Fibroblast of pulmonary artery (primary cell): ENCODE measurements around the gene DUOX1.

Experiments used
- DNase-seq: peaks from one replicate; pipeline ENCODE4 v3.0.0-alpha.2; 2010; ENCODE audit warnings: low read depth
- H3K4me3 ChIP-seq: replicated peaks from 2 replicates; pipeline ENCODE4 v1.5.1; 2011; ENCODE audit warnings: low read depth, mild to moderate bottlenecking, control low read depth, low read length, moderate library complexity
- TF ChIP-seq, protein P1 (sequence below): IDR thresholded peaks from 2 replicates; pipeline ENCODE4 v1.5.1; 2011; ENCODE audit warnings: mild to moderate bottlenecking, control low read depth, low read length, inconsistent platforms; ENCODE audit errors: missing control alignments

The DUOX1 gene

GRCh38 chr15:45163508-45163856 is 33.7 kb downstream of the DUOX1 start:
- TF ChIP-seq, protein P1, sequence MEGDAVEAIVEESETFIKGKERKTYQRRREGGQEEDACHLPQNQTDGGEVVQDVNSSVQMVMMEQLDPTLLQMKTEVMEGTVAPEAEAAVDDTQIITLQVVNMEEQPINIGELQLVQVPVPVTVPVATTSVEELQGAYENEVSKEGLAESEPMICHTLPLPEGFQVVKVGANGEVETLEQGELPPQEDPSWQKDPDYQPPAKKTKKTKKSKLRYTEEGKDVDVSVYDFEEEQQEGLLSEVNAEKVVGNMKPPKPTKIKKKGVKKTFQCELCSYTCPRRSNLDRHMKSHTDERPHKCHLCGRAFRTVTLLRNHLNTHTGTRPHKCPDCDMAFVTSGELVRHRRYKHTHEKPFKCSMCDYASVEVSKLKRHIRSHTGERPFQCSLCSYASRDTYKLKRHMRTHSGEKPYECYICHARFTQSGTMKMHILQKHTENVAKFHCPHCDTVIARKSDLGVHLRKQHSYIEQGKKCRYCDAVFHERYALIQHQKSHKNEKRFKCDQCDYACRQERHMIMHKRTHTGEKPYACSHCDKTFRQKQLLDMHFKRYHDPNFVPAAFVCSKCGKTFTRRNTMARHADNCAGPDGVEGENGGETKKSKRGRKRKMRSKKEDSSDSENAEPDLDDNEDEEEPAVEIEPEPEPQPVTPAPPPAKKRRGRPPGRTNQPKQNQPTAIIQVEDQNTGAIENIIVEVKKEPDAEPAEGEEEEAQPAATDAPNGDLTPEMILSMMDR, result no peak
- no peak overlapping the region for H3K4me3 ChIP-seq
- DNase-seq, result no peak

- TF ChIP-seq, protein P1, result no peak
- DNase-seq, result no peak
- no peak overlapping the region for H3K4me3 ChIP-seq
These were observed 35.1 kb downstream of the DUOX1 start for GRCh38 chr15:45164914-45165313.

- TF ChIP-seq, protein P1, result no peak
- no peak overlapping the region for H3K4me3 ChIP-seq
- no peak for DNase-seq
These were observed 35.7 kb downstream of the DUOX1 start for GRCh38 chr15:45165536-45165935.

DNA sequence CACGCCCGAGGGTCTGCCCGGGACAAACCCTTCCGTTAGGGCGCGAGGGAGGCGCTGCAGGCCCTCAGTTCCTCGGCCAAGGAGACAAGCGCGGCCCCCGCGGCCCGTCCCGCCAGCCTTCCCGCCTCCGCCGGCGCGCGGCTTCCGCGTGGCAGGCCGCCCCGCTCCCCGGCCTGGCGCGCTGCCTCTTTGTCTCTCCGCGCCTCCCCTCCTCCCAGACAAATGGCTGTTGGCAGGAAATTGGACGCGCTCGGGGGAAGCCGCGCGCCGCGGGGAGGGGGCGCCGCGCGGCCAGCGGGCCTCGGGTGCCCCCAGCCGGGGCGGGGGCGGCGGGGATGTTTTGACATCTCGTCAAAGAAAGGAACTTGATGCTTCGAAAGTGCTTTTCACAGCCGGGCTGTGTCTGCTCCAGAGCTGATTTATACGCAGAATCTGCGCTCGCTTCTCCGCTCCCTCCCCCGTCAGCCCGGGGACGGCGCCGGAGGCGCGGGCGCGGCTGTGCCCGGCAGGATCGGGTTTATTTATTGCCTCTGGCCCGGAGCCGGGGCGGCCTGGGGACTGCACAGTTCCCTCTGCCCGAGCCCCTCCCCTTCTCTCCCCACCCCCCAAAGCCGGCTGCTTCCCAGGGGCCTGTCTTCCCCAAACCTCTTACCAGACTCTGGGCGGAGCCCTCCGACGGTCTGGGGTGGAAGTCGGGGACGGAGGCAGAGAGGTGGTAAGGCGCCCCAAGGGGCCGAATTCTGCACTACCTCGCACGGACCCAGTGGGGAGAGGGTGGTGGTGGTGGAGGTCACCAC is 37.2 kb downstream of the DUOX1 start:
- H3K4me3 ChIP-seq, result peak overlapping the region; percentile 62
- TF ChIP-seq, protein P1, result peak; percentile 62
- peak; percentile 83 for DNase-seq

DNA sequence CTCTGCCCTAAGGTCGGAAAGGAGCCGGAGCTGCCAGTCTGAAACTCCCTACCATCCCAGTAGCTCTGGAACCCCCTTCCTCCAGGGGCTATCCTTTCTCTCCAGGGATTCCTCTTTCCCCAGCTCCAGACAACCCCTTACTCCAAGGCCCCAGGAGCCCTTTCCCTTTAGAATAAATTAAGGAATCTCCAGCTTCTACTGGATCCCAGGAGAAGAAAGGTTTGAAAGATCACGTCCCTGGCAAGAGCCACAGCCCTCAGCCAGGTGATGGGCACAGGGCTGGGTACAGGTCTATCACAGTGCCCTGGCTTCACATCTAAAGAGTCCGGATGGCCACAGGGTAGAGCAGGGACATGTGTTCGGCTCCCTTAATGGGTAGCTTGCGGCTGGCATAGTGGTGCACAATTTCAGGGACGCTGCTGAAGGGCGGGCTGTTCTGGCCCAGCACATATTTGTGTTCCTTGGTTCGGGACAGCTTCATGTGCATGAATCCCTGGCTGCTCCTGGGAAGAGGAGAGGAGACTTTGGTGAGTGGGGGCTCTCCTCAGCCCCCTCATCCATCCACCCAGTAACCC is 37.9 kb downstream of the DUOX1 start:
- TF ChIP-seq, protein P1, result no peak
- peak overlapping the region; percentile 62 for H3K4me3 ChIP-seq

GRCh38 chr15:45168286-45168685 is 38.5 kb downstream of the DUOX1 start:
- no peak for DNase-seq
- H3K4me3 ChIP-seq, result no peak overlapping the region
- TF ChIP-seq, protein P1, result no peak

More for the DNA sequence above, 37.9 kb downstream of the DUOX1 start:
- no peak for DNase-seq
